Body of pancreas (tissue), 4 donors: ENCODE measurements around the gene FBN1. TPM values are rescaled to one million over a fixed set of nuclear protein-coding genes. Genes with fewer than 3 reads are reported as not detected.

Source experiments
- ATAC-seq: fragments of 150-250 bp; one replicate; pipeline ENCODE4 v1.9.1; 2016
- DNase-seq, 4 donors: peaks; one replicate each; pipeline ENCODE4 v3.0.0-alpha.2; 2019
- H3K27ac ChIP-seq, 4 donors: fragments of 200-600 bp; sonication (generic); 1 replicate in 3 of 4; 2 replicates in 1 of 4; pipeline versions ENCODE4 v1.5.1 to v1.6.1; 2016 to 2019; ENCODE audit warnings: mild to moderate bottlenecking in 1 of 4, mixed read lengths in 1 of 4, moderate library complexity in 1 of 4
- H3K27me3 ChIP-seq, 2 donors: fragments of 200-600 bp; sonication (generic); one replicate each; pipeline ENCODE4 v1.6.0; 2016; ENCODE audit warnings: mild to moderate bottlenecking in 1 of 2
- H3K36me3 ChIP-seq, 2 donors: fragments of 200-600 bp; sonication (generic); replicated peaks in 1 of 2; 2 replicates each; pipeline ENCODE4 v1.5.1; 2016; ENCODE audit warnings: low read depth in 2 of 2; ENCODE audit not compliant: insufficient read depth in 1 of 2
- H3K4me1 ChIP-seq: fragments of 200-600 bp; sonication (generic); one replicate; pipeline ENCODE4 v1.6.0; 2016
- H3K4me3 ChIP-seq, 2 donors: fragments of 200-600 bp; sonication (generic); 1 replicate in 1 of 2; 2 replicates in 1 of 2; pipeline ENCODE4 v1.5.1; 2016 to 2019
- H3K9me3 ChIP-seq, 3 donors: fragments of 200-600 bp; sonication (generic); 1 replicate in 2 of 3; 2 replicates in 1 of 3; pipeline ENCODE4 v1.5.1; 2016
- CTCF ChIP-seq, 7 experiments: fragments of 450-650 bp in 4 of 7; fragments of 200-600 bp in 3 of 7; sonication (generic) in 3 of 7; IDR thresholded peaks; one replicate each; pipeline ENCODE4 v1.5.1; 2016 to 2019; ENCODE audit warnings: antibody characterized with exemption in 7 of 7
- POLR2A ChIP-seq, 3 donors: fragments of 450-650 bp; IDR thresholded peaks; one replicate each; pipeline ENCODE4 v1.6.1; 2016; ENCODE audit warnings: antibody characterized with exemption in 3 of 3, mild to moderate bottlenecking in 2 of 3
- WGBS, 2 donors: methylation state at CpG; one replicate each; pipeline ENCODE4 v1.1.5; 2017; 5-methylcytosine and 5-hydroxymethylcytosine counted together
- intact Hi-C: fragments of 100-400 bp; cut with DNase I; formaldehyde crosslinking; loops from one replicate; pipeline ENCODE4 v1.15.1; 2023
- total RNA-seq, 2 donors: library from RNA; depleted of rRNA; stranded (reverse); fragments of >200 nt; gene quantifications; one replicate each; pipeline ENCODE4 v1.1.0, GENCODE V29; 2016

FBN1 gene
- total RNA-seq, 2 donors from 2014 or later: 12.7 to 51.1 TPM

GRCh38 chr15:48375767-48376166 lies 269.7 kb downstream of the FBN1 start:
- DNase-seq (no peak), ATAC-seq (no peak)
- TF ChIP-seq POLR2A (IDR thresholded peaks at IDR 0.05): no peak
- TF ChIP-seq CTCF (IDR thresholded peaks at IDR 0.05): no peak
- intact Hi-C loops: no loop called here
- WGBS, 2 donors: 69 to 90% methylated on average over 2 of the region's 2 CpGs
- no peak overlapping the region for H3K27ac ChIP-seq
- no peaks in the 10 kb centered on the region for H3K9me3 ChIP-seq
- H3K27me3 ChIP-seq: no peaks in the 10 kb centered on the region
- no peaks in the 10 kb centered on the region for H3K4me1 ChIP-seq
- H3K36me3 ChIP-seq: no peaks in the 10 kb centered on the region
- H3K4me3 ChIP-seq: no peak overlapping the region

GRCh38 chr15:48374472-48374871 lies 271.0 kb downstream of the FBN1 start:
- Histone ChIP-seq H3K27ac (no peak overlapping the region), H3K9me3 (no peaks in the 10 kb centered on the region), H3K36me3 (no peaks in the 10 kb centered on the region), H3K27me3 (no peaks in the 10 kb centered on the region), H3K4me1 (no peaks in the 10 kb centered on the region), H3K4me3 (no peak overlapping the region)
- DNase-seq (no peak), ATAC-seq (no peak)
- TF ChIP-seq POLR2A (IDR thresholded peaks at IDR 0.05): no peak
- no peak for TF ChIP-seq CTCF (IDR thresholded peaks at IDR 0.05)
- WGBS, 2 donors: 48 to 55% methylated on average over 3 of the region's 3 CpGs
- intact Hi-C loops: no loop called here

GRCh38 chr15:48373821-48374451 lies 271.6 kb downstream of the FBN1 start:
- no peak for TF ChIP-seq POLR2A (IDR thresholded peaks at IDR 0.05)
- no peak for TF ChIP-seq CTCF (IDR thresholded peaks at IDR 0.05)
- no peaks in the 10 kb centered on the region for H3K4me1 ChIP-seq
- H3K27me3 ChIP-seq: no peaks in the 10 kb centered on the region
- no peaks in the 10 kb centered on the region for H3K9me3 ChIP-seq
- DNase-seq (no peak), ATAC-seq (no peak)
- intact Hi-C loops: no loop called here
- H3K36me3 ChIP-seq: no peaks in the 10 kb centered on the region
- WGBS, 2 donors: 81 to 84% methylated on average over 10 of the region's 10 CpGs
- H3K4me3 ChIP-seq: no peak overlapping the region
- no peak overlapping the region for H3K27ac ChIP-seq

DNA sequence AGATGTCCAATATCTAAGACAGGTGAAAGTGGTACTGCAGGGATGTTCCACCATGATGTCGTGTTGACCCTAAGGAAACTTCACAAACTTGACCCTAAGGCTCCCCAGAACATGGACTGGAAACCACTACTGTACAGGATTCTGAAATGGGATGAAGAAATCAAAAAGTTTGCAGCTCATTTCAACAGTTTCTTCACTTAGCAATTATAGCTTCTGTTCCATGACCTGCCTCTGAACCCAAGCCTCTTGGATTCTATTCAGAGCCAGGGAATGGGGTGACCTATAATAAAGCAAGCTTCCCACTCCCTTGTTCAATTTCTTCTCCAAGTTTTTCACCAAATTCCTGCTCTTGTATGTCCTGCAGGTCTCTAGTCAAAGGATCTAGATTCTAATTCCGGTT lies 273.5 kb downstream of the FBN1 start:
- no peaks in the 10 kb centered on the region for H3K4me1 ChIP-seq
- DNase-seq: no peak
- H3K36me3 ChIP-seq: no peaks in the 10 kb centered on the region
- no peak for ATAC-seq
- intact Hi-C loops: no loop called here
- TF ChIP-seq CTCF (IDR thresholded peaks at IDR 0.05) (no peak), POLR2A (IDR thresholded peaks at IDR 0.05) (no peak)
- 62 to 63% methylated on average over 2 of the region's 2 CpGs for WGBS, 2 donors
- no peak overlapping the region for H3K4me3 ChIP-seq
- no peaks in the 10 kb centered on the region for H3K9me3 ChIP-seq
- H3K27me3 ChIP-seq: no peaks in the 10 kb centered on the region
- H3K27ac ChIP-seq: no peak overlapping the region

DNA sequence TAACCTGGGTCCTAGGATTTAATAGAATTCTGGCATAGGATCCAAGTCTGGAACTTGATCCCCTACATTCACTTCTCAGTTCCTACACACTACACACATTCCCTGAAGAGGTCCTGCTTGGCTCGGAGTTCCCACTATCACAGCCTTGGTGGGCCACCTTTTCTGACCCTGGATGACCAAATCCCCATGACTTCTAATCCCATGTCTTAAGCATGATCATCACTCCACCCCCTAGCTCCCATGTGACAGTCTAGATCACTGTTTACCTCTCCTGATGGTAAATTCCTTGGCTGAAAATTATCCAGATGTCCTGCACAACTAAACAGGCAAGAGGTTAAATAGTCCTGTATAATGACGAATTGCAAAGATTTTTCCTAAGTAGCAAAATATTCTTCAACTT lies 274.0 kb downstream of the FBN1 start:
- ATAC-seq: no peak
- Histone ChIP-seq H3K4me1 (no peaks in the 10 kb centered on the region), H3K36me3 (no peaks in the 10 kb centered on the region), H3K9me3 (no peaks in the 10 kb centered on the region), H3K27me3 (no peaks in the 10 kb centered on the region), H3K27ac (no peak overlapping the region), H3K4me3 (no peak overlapping the region)
- TF ChIP-seq CTCF (IDR thresholded peaks at IDR 0.05): no peak
- TF ChIP-seq POLR2A (IDR thresholded peaks at IDR 0.05): no peak
- intact Hi-C loops: no loop called here
- no peak for DNase-seq
- 11 to 19% methylated on average over 2 of the region's 2 CpGs for WGBS, 2 donors
